GM18858 (cell line): ENCODE data around the gene TSPAN5.
"Not testable (repeated sequence)": the region's sequence is repeated elsewhere in the genome, so short reads cannot be mapped to it uniquely, and the experiment has no call there.

ENCODE experiments used
- ATAC-seq: cut with Tn5 transposase; IDR thresholded peaks from one replicate; pipeline ENCODE4 v1.9.1; 2021; ENCODE audit not compliant: unreplicated experiment

The TSPAN5 gene

GRCh38 chr4:98558471-98559169 is 99.8 kb downstream of the TSPAN5 start:
- ATAC-seq = no peak

DNA sequence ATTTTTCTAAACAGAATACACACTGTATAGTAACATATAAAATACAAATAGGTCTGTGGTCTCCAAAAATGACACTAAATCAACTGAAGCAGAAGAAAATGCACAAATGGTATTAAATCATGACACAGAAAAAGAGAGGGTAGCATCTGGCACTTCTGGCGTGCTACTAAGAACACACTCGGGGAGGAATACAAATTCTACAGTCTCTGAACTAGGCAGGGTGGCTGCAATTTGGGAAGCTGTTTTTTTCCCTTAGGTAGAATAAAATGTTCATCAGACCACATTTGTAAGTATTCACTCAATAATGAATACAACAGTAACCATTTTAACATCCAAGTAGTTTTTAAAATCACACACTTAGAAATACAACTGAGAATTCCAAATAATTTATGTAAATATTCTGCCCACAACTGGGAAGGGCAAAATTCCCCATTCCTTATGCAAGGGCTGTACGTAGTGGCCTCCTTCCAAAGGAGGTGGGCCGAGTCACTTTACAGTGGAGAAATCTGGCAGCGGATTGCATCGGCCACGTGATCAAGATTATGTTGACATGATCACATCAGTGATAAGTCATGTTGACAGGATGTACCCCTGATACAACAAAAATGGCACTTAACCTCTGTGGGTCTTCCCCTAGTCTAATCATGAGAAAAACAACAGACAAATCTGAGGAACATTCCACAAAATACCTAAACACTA is 101.1 kb downstream of the TSPAN5 start:
- no peak for ATAC-seq

- ATAC-seq = no peak
Measured at GRCh38 chr4:98556451-98556850, 102.0 kb downstream of the TSPAN5 start.

DNA sequence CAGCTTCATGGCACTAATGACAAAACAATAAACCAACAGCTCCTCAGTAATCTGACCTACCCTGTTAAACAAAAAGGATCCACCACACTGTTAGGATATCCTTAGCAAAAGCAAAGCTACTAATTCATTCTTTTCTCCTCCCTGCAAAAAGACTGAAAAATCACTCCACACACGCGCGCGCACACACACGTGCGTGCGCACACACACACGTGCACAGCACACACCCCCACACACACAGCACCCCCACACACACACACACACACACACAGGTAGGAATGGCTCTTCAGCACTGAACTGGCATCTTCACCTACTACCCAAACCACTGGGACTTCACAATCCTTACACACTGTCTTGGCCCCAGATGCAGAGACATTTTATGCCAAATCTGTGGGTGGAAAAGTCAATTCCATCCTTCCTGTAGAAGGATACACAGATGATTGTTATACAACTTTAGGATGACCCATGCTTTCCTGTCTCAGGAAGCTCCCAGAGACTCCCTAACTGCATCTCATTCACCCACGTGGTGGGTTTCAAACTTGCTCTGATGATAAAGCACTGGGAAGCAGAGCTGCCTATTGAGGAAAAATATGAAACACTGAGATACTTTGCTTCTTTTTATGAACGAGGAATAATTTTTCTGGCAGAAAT is 102.5 kb downstream of the TSPAN5 start:
- no peak for ATAC-seq

GRCh38 chr4:98546910-98547594 is 111.4 kb downstream of the TSPAN5 start:
- no peak for ATAC-seq

- ATAC-seq = no peak
Measured at GRCh38 chr4:98544818-98545414, 113.5 kb downstream of the TSPAN5 start.

GRCh38 chr4:98544141-98544817 is 114.1 kb downstream of the TSPAN5 start:
- no peak for ATAC-seq

- no peak for ATAC-seq
Measured at GRCh38 chr4:98542011-98542410, 116.4 kb downstream of the TSPAN5 start.

GRCh38 chr4:98540803-98541202 is 117.6 kb downstream of the TSPAN5 start:
- no peak for ATAC-seq

GRCh38 chr4:98539741-98540140 is 118.7 kb downstream of the TSPAN5 start:
- ATAC-seq = no peak

GRCh38 chr4:98539299-98539698 is 119.1 kb downstream of the TSPAN5 start:
- ATAC-seq = no peak

- ATAC-seq = no peak
Measured at GRCh38 chr4:98536631-98537030, 121.8 kb downstream of the TSPAN5 start.

DNA sequence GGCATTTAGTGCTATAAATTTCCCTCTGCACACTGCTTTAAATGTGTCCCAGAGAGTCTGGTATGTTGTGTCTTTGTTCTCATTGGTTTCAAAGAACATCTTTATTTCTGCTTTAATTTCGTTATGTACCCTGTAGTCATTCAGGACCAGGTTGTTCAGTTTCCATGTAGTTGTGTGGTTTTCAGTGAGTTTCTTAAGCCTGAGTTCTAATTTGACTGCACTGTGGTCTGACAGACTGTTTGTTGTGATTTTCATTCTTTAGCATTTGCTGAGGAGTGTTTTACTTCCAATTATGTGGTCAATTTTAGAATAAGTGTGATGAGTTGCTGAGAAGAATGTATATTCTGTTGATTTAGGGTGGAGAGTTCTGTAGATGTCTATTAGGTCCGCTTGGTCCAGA is 124.3 kb downstream of the TSPAN5 start:
- not testable (repeated sequence) for ATAC-seq

DNA sequence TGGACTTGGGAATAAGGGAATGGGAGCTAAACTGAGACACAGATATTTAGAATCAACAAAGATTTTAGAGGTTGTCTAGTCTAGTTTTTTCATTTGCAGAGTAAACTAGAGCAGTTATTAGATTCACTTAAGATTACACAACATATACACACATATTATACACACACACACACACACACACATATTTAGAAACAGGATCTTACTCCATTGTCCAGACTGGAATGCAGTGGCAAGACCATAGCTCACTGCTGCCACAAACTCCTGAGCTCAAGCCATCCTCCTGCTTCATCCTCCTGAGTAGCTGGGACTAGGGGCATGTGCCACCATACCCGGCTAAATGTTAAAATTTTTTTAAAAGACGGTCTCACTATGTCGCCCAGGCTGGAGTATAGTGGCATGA is 127.8 kb downstream of the TSPAN5 start:
- ATAC-seq = no peak

- no peak for ATAC-seq
Measured at GRCh38 chr4:98529970-98530569, 128.3 kb downstream of the TSPAN5 start.

DNA sequence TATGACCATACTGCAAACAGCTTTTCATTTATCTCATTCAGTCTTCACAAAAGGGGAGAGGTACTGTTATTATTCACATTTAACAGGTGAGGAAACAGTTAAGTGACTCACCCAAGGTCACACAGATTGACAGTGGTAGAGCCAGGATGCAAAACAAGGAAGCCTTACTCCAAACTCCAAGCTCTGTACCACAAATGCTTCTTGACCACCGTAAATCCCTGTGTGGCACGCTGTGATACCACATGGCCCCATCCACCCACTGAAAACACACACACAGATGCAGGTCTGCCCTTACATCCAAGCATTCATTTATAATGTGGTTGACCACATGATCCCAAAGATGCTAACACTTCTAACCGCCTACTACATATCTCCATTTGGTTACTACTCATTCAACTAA is 129.5 kb downstream of the TSPAN5 start:
- no peak for ATAC-seq

DNA sequence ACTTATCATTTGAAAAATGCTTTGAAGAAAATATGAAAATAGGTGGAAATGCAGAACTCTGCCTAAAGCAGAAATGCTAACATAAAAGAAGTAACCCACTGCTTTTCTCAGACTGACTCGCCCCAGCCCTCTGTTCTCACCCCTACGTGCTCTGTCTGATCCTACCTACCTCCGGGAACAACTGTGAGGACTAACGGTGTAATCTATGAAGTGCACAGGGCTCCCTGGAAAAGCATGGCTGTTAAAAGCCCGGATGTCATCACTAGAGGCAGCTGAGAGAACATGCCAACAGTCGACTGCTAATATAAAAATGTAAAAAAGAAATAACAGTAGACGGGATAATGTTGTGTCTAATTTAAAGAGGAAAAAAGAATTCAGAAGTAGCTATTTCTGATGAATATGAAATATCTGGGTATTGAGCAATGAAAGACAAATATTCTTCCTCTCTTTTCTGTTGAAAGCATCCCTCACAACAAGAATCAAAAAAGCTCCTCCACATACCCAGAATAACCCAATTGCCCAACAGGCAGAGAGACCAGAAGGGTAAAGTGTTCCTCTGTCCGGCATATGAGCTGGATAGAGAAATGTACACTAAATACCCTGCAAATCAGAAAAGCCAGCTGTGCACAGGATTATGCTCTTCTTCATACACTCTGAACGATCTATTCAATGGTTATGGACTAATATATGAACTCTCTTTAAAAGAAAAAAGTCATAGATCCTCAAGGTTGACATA is 130.7 kb downstream of the TSPAN5 start:
- ATAC-seq = no peak

GRCh38 chr4:98524230-98524629 is 134.2 kb downstream of the TSPAN5 start:
- no peak for ATAC-seq

DNA sequence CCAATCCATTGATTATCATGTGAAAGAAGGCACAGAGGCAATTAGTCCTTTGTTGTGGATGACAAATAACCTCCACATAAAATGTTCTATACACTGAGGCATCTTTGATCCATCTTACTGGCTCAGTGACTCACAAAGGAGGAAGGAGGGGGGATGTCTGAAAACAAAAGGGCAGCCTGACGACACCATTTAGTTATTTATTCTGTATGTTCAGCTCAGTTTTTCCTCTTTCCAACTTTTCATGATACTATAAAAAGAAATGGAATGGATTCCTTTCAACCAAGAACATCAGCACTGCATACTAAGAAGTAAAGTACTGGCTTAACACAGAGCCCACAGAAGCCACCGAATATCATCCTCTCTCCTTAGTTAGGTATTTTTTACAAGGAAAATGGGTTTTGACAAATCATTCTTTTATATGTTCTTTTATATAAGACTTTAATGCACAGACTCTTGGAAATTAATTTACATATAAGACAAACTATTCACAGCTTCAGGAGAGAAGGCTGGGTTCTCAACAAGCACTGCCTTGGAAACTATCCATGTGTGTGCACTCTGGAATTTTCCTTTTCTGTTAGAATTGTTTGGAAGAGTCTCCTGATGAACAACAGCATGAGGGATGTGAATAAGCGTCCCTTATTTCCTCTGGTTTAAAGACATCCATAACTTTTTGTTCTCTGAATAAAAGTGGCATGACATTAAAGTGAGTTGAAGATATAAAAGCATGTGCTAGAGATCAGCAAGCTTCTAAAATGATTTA is 135.6 kb downstream of the TSPAN5 start:
- ATAC-seq = no peak
